Type B pancreatic cell (in vitro differentiated cells): ENCODE data around the gene CGNL1. TPM values are rescaled to one million over a fixed set of nuclear protein-coding genes. Genes with fewer than 3 reads are reported as not detected.

Experiments
- DNase-seq: peaks from one replicate; pipeline ENCODE4 v3.0.0; 2021; ENCODE audit warnings: mixed read lengths; ENCODE audit not compliant: unreplicated experiment; ENCODE audit errors: extremely low spot score
- H3K27ac Mint-ChIP-seq: 2 replicates; pipeline ENCODE4 v1.8.0; 2021; ENCODE audit warnings: mild to moderate bottlenecking, mixed read lengths
- H3K27me3 Mint-ChIP-seq: 2 replicates; pipeline ENCODE4 v1.8.0; 2021; ENCODE audit warnings: mixed read lengths
- H3K36me3 Mint-ChIP-seq: 2 replicates; pipeline ENCODE4 v1.8.0; 2021; ENCODE audit warnings: mixed read lengths
- H3K4me1 Mint-ChIP-seq: one replicate; pipeline ENCODE4 v1.8.0; 2021; ENCODE audit warnings: mixed read lengths; ENCODE audit not compliant: unreplicated experiment
- H3K4me3 Mint-ChIP-seq: 2 replicates; pipeline ENCODE4 v1.8.0; 2021; ENCODE audit warnings: mild to moderate bottlenecking, mixed read lengths
- H3K9me3 Mint-ChIP-seq: 2 replicates; pipeline ENCODE4 v1.8.0; 2021; ENCODE audit warnings: mixed read lengths
- total RNA-seq: library from RNA; stranded (reverse); gene quantifications from 2 replicates; pipeline ENCODE4 v1.2.1, GENCODE V29; 2021; ENCODE audit warnings: low replicate concordance
- TF ChIP-seq, protein P1 (sequence below): fragments of 200-600 bp; sonication (generic); conservative IDR thresholded peaks from 2 replicates; pipeline ENCODE4 v1.5.0; 2021; ENCODE audit warnings: antibody characterized with exemption, mild to moderate bottlenecking

The CGNL1 gene
- total RNA-seq, 1 donor from 2014 or later, result 11.8 TPM

DNA sequence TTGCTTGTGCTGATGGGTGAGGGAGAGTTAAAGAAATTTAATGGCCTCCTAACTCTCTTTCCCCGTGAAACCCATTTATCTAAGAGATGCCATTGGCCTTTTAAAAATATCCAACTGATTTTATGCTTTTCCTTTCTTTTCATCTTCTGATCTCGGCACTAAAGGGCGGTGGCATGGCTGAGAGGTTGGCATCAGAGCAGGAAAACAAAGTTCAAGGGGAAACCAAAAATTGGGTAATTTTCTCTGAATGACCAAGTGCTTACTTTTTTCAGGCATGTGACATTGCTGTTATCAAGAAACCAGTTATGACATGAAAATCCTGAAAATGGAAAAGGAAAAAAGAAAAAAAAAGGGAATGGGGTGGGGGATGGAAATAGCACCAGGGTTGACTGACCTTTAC, 3.2 kb downstream of the CGNL1 start:
- Mint-ChIP-seq H3K4me1 (peaks cover 40% of the 10 kb centered on the region), H3K9me3 (no peaks in the 10 kb centered on the region), H3K27me3 (peaks cover 26% of the 10 kb centered on the region), H3K36me3 (peaks cover 4% of the 10 kb centered on the region), H3K27ac (no peak overlapping the region), H3K4me3 (no peak overlapping the region)
- no peak for DNase-seq
- TF ChIP-seq, protein P1, sequence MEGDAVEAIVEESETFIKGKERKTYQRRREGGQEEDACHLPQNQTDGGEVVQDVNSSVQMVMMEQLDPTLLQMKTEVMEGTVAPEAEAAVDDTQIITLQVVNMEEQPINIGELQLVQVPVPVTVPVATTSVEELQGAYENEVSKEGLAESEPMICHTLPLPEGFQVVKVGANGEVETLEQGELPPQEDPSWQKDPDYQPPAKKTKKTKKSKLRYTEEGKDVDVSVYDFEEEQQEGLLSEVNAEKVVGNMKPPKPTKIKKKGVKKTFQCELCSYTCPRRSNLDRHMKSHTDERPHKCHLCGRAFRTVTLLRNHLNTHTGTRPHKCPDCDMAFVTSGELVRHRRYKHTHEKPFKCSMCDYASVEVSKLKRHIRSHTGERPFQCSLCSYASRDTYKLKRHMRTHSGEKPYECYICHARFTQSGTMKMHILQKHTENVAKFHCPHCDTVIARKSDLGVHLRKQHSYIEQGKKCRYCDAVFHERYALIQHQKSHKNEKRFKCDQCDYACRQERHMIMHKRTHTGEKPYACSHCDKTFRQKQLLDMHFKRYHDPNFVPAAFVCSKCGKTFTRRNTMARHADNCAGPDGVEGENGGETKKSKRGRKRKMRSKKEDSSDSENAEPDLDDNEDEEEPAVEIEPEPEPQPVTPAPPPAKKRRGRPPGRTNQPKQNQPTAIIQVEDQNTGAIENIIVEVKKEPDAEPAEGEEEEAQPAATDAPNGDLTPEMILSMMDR, result no peak

GRCh38 chr15:57380854-57381253, 4.5 kb downstream of the CGNL1 start:
- DNase-seq, result no peak
- Mint-ChIP-seq H3K9me3 (no peaks in the 10 kb centered on the region), H3K4me1 (peaks cover 40% of the 10 kb centered on the region), H3K36me3 (peaks cover 4% of the 10 kb centered on the region), H3K27me3 (peaks cover 15% of the 10 kb centered on the region), H3K4me3 (no peak overlapping the region), H3K27ac (no peak overlapping the region)
- TF ChIP-seq, protein P1, result no peak

DNA sequence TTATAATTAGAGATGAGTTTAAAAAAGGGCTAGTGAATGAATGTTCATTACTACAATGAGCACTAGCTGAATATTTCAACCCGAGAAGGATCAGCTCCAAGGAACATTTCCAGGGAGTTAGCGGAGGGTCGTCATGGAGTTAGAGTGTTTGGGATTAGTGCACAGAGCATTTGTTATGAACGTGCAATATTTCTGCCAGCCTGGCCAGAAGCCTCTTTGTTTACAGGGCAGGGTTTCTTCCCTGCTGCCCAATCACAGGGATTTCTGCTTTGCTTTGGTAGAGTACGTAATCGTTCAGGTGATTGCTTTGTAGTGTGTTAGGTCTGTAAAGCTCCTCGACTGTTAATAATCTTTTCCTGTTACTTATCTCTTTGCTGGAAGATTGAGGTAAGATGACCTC, 5.9 kb downstream of the CGNL1 start:
- Mint-ChIP-seq H3K27ac (peak overlapping the region; percentile 11), H3K4me3 (no peak overlapping the region), H3K4me1 (peaks cover 45% of the 10 kb centered on the region), H3K9me3 (no peaks in the 10 kb centered on the region), H3K27me3 (peaks cover 9% of the 10 kb centered on the region), H3K36me3 (peaks cover 4% of the 10 kb centered on the region)
- TF ChIP-seq, protein P1, result no peak
- DNase-seq, result no peak

DNA sequence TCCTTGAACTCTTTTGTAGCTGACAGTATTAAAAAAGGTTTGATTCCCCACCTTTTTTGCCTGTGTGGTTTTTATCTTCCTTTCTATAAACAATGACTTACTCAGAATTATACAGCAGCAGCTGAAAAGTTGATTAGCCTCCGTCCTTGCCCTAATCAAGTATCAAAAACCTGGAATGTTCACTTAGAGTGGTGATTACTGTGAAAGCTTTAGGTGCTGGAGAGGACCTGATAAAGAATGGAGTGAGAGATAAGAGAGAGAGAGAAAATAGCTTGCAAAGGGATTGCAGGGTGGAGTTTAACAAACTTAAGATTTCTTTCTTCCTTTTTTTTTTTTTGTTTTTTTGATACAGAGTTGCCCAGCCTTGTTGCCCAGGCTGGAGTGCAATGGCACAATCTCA, 6.7 kb downstream of the CGNL1 start:
- TF ChIP-seq, protein P1, result no peak
- peaks cover 4% of the 10 kb centered on the region for H3K36me3 Mint-ChIP-seq
- H3K4me3 Mint-ChIP-seq, result no peak overlapping the region
- peak overlapping the region; percentile 11 for H3K27ac Mint-ChIP-seq
- H3K4me1 Mint-ChIP-seq, result peaks cover 44% of the 10 kb centered on the region
- peaks cover 3% of the 10 kb centered on the region for H3K27me3 Mint-ChIP-seq
- H3K9me3 Mint-ChIP-seq, result no peaks in the 10 kb centered on the region
- DNase-seq, result no peak

DNA sequence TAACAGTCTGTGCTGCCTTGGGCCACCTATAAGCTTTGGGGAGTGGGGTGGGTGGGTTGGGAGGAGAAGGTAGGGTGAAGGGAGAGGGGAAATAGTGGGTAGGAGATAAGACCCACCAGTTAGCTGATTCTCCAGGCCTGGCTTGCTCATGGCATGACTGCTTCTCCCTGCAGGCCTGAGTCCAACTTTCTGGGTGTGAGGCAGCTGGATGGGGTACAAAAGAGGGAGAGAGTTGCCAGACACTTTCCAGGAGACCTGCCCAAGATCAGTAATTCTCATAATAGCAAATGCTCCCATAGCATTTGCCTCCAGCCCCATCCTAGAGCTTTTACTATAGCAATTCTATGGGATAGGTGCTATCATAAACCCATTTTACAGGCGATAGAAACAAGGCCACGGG, 7.7 kb downstream of the CGNL1 start:
- TF ChIP-seq, protein P1, result no peak
- no peak for DNase-seq
- Mint-ChIP-seq H3K4me1 (peaks cover 47% of the 10 kb centered on the region), H3K36me3 (peaks cover 4% of the 10 kb centered on the region), H3K9me3 (no peaks in the 10 kb centered on the region), H3K27me3 (no peaks in the 10 kb centered on the region), H3K4me3 (no peak overlapping the region), H3K27ac (no peak overlapping the region)

DNA sequence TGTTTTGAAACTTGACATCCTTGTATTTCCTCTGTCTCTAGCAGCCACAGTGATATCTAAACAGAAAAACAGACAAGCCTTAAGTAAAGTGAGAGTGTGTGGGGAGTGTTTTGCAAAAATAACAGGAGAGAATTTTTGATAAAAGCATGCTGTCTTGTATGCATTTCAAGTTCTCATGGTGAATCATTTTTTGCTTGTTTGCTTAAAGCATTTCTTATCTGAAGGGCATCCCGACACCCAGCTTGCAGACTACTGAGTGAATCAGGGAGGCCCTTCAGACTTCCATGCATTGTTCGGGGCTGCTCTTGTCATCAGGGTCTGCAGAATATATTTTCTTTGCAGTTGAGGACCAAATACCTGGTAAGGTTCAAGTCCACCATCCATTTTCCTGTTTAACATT, 8.5 kb downstream of the CGNL1 start:
- Mint-ChIP-seq H3K27me3 (no peaks in the 10 kb centered on the region), H3K36me3 (peaks cover 4% of the 10 kb centered on the region), H3K4me1 (peaks cover 44% of the 10 kb centered on the region), H3K4me3 (no peak overlapping the region), H3K9me3 (no peaks in the 10 kb centered on the region), H3K27ac (no peak overlapping the region)
- TF ChIP-seq, protein P1, result no peak
- DNase-seq, result no peak
